Hepatocyte (in vitro differentiated cells): ENCODE measurements around the gene ANKRD11. TPM values are rescaled to one million over a fixed set of nuclear protein-coding genes. Genes with fewer than 3 reads are reported as not detected.

Source experiments
- DNase-seq: peaks from one replicate; pipeline ENCODE4 v3.0.0-alpha.2; 2016; ENCODE audit warnings: low spot score
- H2AFZ ChIP-seq: fragments of 200-600 bp; sonication (generic); 2 replicates; pipeline ENCODE4 v1.6.0; 2016; ENCODE audit warnings: antibody characterized with exemption, mild to moderate bottlenecking
- H3K27ac ChIP-seq: fragments of 200-600 bp; sonication (generic); 2 replicates; pipeline ENCODE4 v1.5.1; 2016; ENCODE audit warnings: mild to moderate bottlenecking
- H3K27me3 ChIP-seq: fragments of 200-600 bp; sonication (generic); 2 replicates; pipeline ENCODE4 v1.6.1; 2016
- H3K36me3 ChIP-seq: fragments of 200-600 bp; sonication (generic); replicated peaks from 2 replicates; pipeline ENCODE4 v1.5.1; 2016; ENCODE audit warnings: low read depth; ENCODE audit not compliant: insufficient read depth
- H3K4me1 ChIP-seq: fragments of 200-600 bp; sonication (generic); 2 replicates; pipeline ENCODE4 v1.5.1; 2016; ENCODE audit warnings: mild to moderate bottlenecking, moderate library complexity; ENCODE audit not compliant: insufficient read depth
- H3K4me2 ChIP-seq: fragments of 200-600 bp; sonication (generic); 2 replicates; pipeline ENCODE4 v1.6.0; 2016
- H3K4me3 ChIP-seq: fragments of 200-600 bp; sonication (generic); 2 replicates; pipeline ENCODE4 v1.5.1; 2016; ENCODE audit warnings: mild to moderate bottlenecking
- H3K79me2 ChIP-seq: fragments of 200-600 bp; sonication (generic); 2 replicates; pipeline ENCODE4 v1.6.0; 2017; ENCODE audit warnings: mild to moderate bottlenecking
- H3K9me2 ChIP-seq: fragments of 200-600 bp; sonication (generic); replicated peaks from 2 replicates; pipeline ENCODE4 v1.6.0; 2017; ENCODE audit warnings: mild to moderate bottlenecking; ENCODE audit not compliant: insufficient read depth
- H3K9me3 ChIP-seq: fragments of 200-600 bp; sonication (generic); 2 replicates; pipeline ENCODE4 v1.5.1; 2016; ENCODE audit warnings: low read depth, mild to moderate bottlenecking
- H4K20me1 ChIP-seq: fragments of 200-600 bp; sonication (generic); 2 replicates; pipeline ENCODE4 v1.6.0; 2016; ENCODE audit warnings: mild to moderate bottlenecking; ENCODE audit not compliant: insufficient read depth, poor library complexity, severe bottlenecking
- EZH2 ChIP-seq: fragments of 200-600 bp; sonication (generic); IDR thresholded peaks from 2 replicates; pipeline ENCODE4 v1.6.1; 2016; ENCODE audit warnings: antibody characterized with exemption, mild to moderate bottlenecking, borderline replicate concordance
- EZH2phosphoT487 ChIP-seq: fragments of 200-600 bp; sonication (generic); IDR thresholded peaks from one replicate; pipeline ENCODE4 v1.6.1; 2018; ENCODE audit warnings: antibody characterized with exemption, mild to moderate bottlenecking, low read depth, moderate library complexity; ENCODE audit not compliant: unreplicated experiment, severe bottlenecking
- WGBS: methylation state at CpG from one replicate; pipeline ENCODE4 v1.1.6; 2016; ENCODE audit warnings: low lambda C conversion rate; ENCODE audit errors: missing lambda C conversion rate; 5-methylcytosine and 5-hydroxymethylcytosine counted together
- polyA plus RNA-seq: library from polyadenylated mRNA; unstranded; fragments of >200 nt; fragmentation: Nextera tagmentation; extraction: Ambion mirVana; gene quantifications from 2 replicates; pipeline ENCODE4 v1.2.1, GENCODE V29; 2016
- total RNA-seq: library from RNA; depleted of rRNA; stranded (reverse); fragments of >200 nt; gene quantifications from 2 replicates; pipeline ENCODE4 v1.2.3, GENCODE V29; 2014
- TF ChIP-seq, protein P1 (sequence below): fragments of 200-600 bp; sonication (generic); IDR thresholded peaks from 2 replicates; pipeline ENCODE4 v1.5.1; 2016; ENCODE audit warnings: antibody characterized with exemption, mild to moderate bottlenecking; ENCODE audit not compliant: poor library complexity

ANKRD11 gene
- total and polyA plus RNA-seq, 2 experiments from 2014 or later, result 48.7 to 130 TPM

DNA sequence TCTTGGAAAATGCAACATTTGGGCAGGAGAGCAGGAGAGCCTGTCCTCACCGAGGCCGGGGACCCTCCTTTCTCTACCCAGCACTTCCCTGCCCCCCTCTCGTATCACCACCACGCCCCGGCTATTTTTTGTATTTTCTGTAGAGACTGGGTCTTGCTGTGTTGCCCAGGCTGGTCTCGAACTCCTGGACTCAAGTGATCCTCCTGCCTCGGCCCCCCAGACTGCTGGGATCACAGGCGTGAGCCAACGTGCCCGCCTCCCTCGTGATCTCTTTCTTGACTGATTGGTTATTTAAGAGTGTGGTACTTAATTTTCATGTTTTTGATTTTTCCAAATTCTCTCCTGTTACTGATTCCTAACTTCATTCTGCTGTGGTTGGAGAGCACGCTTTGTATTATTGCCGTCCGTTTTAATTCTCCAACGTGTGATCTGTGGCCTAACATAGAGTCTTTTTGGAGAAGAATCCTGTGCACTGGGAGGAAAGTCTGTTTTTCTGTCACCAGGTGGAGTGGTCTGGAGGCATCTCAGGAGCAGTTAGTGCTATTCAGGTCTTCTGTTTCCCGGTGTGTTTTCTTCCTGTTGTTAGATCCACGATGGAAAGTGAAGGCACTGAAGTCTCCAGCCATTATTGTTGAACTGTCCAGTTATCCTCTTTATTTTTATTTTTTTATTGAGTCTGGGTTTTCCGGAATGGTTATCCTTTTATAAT lies 232.4 kb downstream of the ANKRD11 start:
- no peak overlapping the region for H3K4me3 ChIP-seq
- no peaks in the 10 kb centered on the region for H3K9me2 ChIP-seq
- H3K27ac ChIP-seq, result no peak overlapping the region
- H3K4me2 ChIP-seq, result peak overlapping the region; percentile 85
- H3K79me2 ChIP-seq, result no peaks in the 10 kb centered on the region
- H3K4me1 ChIP-seq, result no peaks in the 10 kb centered on the region
- H3K36me3 ChIP-seq, result no peaks in the 10 kb centered on the region
- H2AFZ ChIP-seq, result no peak overlapping the region
- H3K27me3 ChIP-seq, result peaks cover 15% of the 10 kb centered on the region
- no peak for DNase-seq
- no peak for TF ChIP-seq EZH2phosphoT487
- TF ChIP-seq, protein P1, sequence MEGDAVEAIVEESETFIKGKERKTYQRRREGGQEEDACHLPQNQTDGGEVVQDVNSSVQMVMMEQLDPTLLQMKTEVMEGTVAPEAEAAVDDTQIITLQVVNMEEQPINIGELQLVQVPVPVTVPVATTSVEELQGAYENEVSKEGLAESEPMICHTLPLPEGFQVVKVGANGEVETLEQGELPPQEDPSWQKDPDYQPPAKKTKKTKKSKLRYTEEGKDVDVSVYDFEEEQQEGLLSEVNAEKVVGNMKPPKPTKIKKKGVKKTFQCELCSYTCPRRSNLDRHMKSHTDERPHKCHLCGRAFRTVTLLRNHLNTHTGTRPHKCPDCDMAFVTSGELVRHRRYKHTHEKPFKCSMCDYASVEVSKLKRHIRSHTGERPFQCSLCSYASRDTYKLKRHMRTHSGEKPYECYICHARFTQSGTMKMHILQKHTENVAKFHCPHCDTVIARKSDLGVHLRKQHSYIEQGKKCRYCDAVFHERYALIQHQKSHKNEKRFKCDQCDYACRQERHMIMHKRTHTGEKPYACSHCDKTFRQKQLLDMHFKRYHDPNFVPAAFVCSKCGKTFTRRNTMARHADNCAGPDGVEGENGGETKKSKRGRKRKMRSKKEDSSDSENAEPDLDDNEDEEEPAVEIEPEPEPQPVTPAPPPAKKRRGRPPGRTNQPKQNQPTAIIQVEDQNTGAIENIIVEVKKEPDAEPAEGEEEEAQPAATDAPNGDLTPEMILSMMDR, result no peak
- TF ChIP-seq EZH2, result no peak
- no peaks in the 10 kb centered on the region for H3K9me3 ChIP-seq
- 89% methylated on average over 18 of the region's 18 CpGs for WGBS
- no peaks in the 10 kb centered on the region for H4K20me1 ChIP-seq

- Histone ChIP-seq H3K4me3 (no peak overlapping the region), H3K27me3 (peaks cover 15% of the 10 kb centered on the region), H4K20me1 (no peaks in the 10 kb centered on the region), H3K9me2 (no peaks in the 10 kb centered on the region), H3K36me3 (no peaks in the 10 kb centered on the region), H3K4me1 (no peaks in the 10 kb centered on the region), H2AFZ (no peak overlapping the region), H3K4me2 (peak overlapping the region; percentile 85), H3K79me2 (no peaks in the 10 kb centered on the region), H3K27ac (no peak overlapping the region), H3K9me3 (no peaks in the 10 kb centered on the region)
- DNase-seq, result no peak
- 48% methylated on average over 22 of the region's 44 CpGs for WGBS
- TF ChIP-seq, protein P1, result no peak
- no peak for TF ChIP-seq EZH2phosphoT487
- no peak for TF ChIP-seq EZH2
Measured at GRCh38 chr16:89257281-89257731, 233.1 kb downstream of the ANKRD11 start.

GRCh38 chr16:89256651-89257254 lies 233.6 kb downstream of the ANKRD11 start:
- Histone ChIP-seq H3K4me3 (no peak overlapping the region), H3K36me3 (no peaks in the 10 kb centered on the region), H3K4me1 (no peaks in the 10 kb centered on the region), H3K9me3 (no peaks in the 10 kb centered on the region), H2AFZ (no peak overlapping the region), H3K9me2 (no peaks in the 10 kb centered on the region), H3K4me2 (peak overlapping the region; percentile 85), H3K27me3 (peaks cover 15% of the 10 kb centered on the region), H3K79me2 (no peaks in the 10 kb centered on the region), H3K27ac (no peak overlapping the region), H4K20me1 (no peaks in the 10 kb centered on the region)
- whole genome bisulfite sequencing, result 42% methylated on average over 38 of the region's 57 CpGs
- DNase-seq, result peak; percentile 60
- TF ChIP-seq EZH2phosphoT487, result no peak
- TF ChIP-seq, protein P1, result no peak
- TF ChIP-seq EZH2, result no peak
